ENCODE data around the gene NTN4. TPM values are rescaled to one million over a fixed set of nuclear protein-coding genes. Genes with fewer than 3 reads are reported as not detected.

The NTN4 gene
- total RNA-seq, 1 experiment from 2014 or later: 86.7 TPM

Small RNAs within 50 kb of the gene (small RNA-seq; reads per million reads assigned to genes)
- 0 reads per million in 2 experiments for gene RF00019
- 0 reads per million in 2 experiments for gene RNU6-247P

Other genes with a start within 250 kb of the NTN4 start
- 0.09 TPM in 1 of 2 replicates, not detected in the other for gene USP44, start 239.3 kb downstream of the NTN4 start, total RNA-seq (2014; rRNA removed; shearing (Covaris generic))
- 40.0 and 46.0 TPM in 2 replicates for gene SNRPF, start 68.2 kb upstream of the NTN4 start, total RNA-seq (2014; rRNA removed; shearing (Covaris generic))
- gene CCDC38, start 151.8 kb upstream of the NTN4 start, total RNA-seq (2014; rRNA removed; shearing (Covaris generic)): 0.89 and 0.92 TPM in 2 replicates
- 15.6 and 21.6 TPM in 2 replicates for gene AMDHD1, start 152.6 kb upstream of the NTN4 start, total RNA-seq (2014; rRNA removed; shearing (Covaris generic))
- gene HAL, start 205.6 kb upstream of the NTN4 start, total RNA-seq (2014; rRNA removed; shearing (Covaris generic)): 2.9 and 4.3 TPM in 2 replicates
- gene LTA4H, start 244.8 kb upstream of the NTN4 start, total RNA-seq (2014; rRNA removed; shearing (Covaris generic)): 125 and 137 TPM in 2 replicates

Data from NCI-H460 (cell line).